IPS-20b (cell line): ENCODE results near the gene PGBD5.
A peak's percentile ranks its signal among the peaks of the same experiment; 100 is the strongest.

Experiments
- H3K27ac ChIP-seq: one replicate; pipeline ENCODE4 v1.5.1; 2013; ENCODE audit warnings: low read length
- H3K27me3 ChIP-seq: 2 replicates; pipeline ENCODE4 v1.6.1; 2013; ENCODE audit warnings: mild to moderate bottlenecking, low read length, inconsistent platforms; ENCODE audit not compliant: insufficient read depth
- H3K36me3 ChIP-seq: 2 replicates; pipeline ENCODE4 v1.6.1; 2013; ENCODE audit warnings: low read depth, mild to moderate bottlenecking, inconsistent platforms, low read length, moderate library complexity; ENCODE audit not compliant: insufficient read depth
- H3K4me1 ChIP-seq: 2 replicates; pipeline ENCODE4 v1.6.1; 2013; ENCODE audit warnings: mild to moderate bottlenecking, control low read depth, inconsistent platforms, low read length, moderate library complexity; ENCODE audit not compliant: insufficient read depth
- H3K4me3 ChIP-seq: 2 replicates; pipeline ENCODE4 v1.5.1; 2013; ENCODE audit warnings: mild to moderate bottlenecking, low read length, inconsistent platforms
- H3K9ac ChIP-seq: 2 replicates; pipeline ENCODE4 v1.6.1; 2013; ENCODE audit warnings: low read depth, mild to moderate bottlenecking, inconsistent platforms, low read length, moderate library complexity
- H3K9me3 ChIP-seq: 2 replicates; pipeline ENCODE4 v1.6.1; 2013; ENCODE audit warnings: mild to moderate bottlenecking, low read depth, low read length, inconsistent platforms; ENCODE audit not compliant: insufficient read depth

Gene PGBD5

DNA sequence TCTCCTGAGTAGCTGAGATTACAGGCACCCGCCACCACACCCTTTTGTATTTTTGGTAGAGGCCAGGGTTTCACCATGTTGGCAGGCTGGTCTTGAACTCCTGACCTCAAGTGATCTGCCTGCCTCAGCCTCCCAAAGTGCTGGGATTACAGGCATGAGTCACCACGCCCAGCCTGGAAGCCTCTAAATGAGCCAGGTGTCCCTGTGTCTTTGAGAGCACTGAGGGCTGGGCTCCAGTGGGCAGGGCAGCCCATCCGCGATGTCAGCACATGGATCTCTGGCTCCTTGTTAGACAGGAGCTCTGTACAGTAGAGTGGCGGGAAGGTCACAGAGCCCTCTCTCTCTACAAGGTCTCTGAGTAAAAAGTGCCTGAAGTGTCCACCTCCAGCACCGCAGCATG, 124.3 kb downstream of the PGBD5 start:
- Histone ChIP-seq H3K9ac (no peak overlapping the region), H3K27me3 (no peaks in the 10 kb centered on the region)

DNA sequence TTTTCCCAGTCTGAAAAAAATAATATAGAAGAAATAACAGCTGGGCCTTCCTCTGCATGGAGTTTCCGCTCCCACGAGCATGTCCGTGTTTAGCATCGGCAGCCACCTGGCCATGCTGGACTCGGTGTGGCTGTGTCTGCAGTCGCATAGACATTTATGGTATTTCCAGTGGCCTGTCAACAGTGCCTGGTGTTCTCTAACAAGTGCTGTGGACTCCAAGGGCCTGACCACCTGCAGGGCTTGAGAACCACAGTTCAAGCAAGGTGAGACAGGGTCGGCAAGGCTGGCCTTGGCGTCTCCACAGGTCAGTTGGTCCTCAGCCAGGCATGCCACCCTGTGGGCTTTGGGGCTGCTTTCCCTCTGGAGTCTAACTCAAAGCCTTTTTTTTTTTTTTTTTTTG, 124.8 kb downstream of the PGBD5 start:
- no peak overlapping the region for H3K9ac ChIP-seq
- H3K36me3 ChIP-seq, result no peaks in the 10 kb centered on the region
- no peaks in the 10 kb centered on the region for H3K4me1 ChIP-seq
- H3K4me3 ChIP-seq, result no peak overlapping the region
- H3K27me3 ChIP-seq, result no peaks in the 10 kb centered on the region
- H3K27ac ChIP-seq, result no peak overlapping the region
- H3K9me3 ChIP-seq, result no peaks in the 10 kb centered on the region

More for the DNA sequence above, 124.3 kb downstream of the PGBD5 start:
- Histone ChIP-seq H3K27ac (no peak overlapping the region), H3K9me3 (no peaks in the 10 kb centered on the region), H3K36me3 (no peaks in the 10 kb centered on the region), H3K4me3 (no peak overlapping the region), H3K4me1 (no peaks in the 10 kb centered on the region)

DNA sequence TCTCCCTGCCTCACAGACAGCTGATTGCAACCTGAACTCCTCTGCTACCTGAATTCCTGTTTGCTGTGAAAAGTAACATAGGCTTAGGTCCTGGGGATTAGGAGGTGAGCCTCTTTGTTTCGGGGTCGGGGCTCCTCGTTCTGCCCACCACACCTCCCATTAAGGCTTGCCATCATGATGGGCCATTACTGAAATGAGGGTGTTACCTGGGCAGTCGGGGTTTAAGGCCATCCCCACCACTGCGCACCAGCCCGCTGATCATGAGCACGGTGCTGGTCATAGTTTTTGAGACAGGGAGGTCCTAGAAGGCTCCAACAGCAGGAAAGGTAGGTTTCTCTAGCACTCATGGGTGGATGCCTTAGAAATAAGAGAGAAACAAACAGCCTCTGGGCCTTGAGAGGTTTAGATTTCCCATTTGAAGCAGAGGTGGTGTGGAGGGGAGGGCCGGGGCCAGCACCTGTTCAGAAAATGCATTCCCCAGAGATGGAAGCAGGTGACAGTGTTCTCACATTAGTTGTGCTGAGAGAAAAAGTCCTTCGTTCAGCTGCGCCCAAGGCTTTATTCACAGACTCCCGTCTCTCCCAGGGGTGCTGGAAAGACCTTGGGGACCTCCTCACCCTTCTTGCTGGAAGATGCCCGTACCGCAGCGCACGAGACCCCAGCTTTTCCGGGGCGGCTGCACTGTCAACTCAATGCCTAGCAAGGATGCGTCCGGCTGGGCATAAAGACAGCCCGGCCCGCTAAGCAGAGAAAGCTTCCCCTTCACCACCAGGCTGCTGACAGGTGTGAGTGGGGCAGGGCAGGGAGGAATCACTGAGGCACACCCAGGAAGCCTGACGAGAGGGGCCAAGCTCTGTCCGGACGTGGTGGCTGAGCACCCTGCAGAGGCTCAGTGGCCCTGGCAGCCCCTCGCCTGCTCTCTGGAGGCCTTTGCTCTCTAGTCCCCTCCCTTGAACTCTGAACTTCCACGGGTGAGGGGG, 125.5 kb downstream of the PGBD5 start:
- Histone ChIP-seq H3K9ac (no peak overlapping the region), H3K27me3 (no peaks in the 10 kb centered on the region), H3K36me3 (no peaks in the 10 kb centered on the region), H3K4me3 (no peak overlapping the region), H3K9me3 (no peaks in the 10 kb centered on the region), H3K27ac (no peak overlapping the region), H3K4me1 (no peaks in the 10 kb centered on the region)

DNA sequence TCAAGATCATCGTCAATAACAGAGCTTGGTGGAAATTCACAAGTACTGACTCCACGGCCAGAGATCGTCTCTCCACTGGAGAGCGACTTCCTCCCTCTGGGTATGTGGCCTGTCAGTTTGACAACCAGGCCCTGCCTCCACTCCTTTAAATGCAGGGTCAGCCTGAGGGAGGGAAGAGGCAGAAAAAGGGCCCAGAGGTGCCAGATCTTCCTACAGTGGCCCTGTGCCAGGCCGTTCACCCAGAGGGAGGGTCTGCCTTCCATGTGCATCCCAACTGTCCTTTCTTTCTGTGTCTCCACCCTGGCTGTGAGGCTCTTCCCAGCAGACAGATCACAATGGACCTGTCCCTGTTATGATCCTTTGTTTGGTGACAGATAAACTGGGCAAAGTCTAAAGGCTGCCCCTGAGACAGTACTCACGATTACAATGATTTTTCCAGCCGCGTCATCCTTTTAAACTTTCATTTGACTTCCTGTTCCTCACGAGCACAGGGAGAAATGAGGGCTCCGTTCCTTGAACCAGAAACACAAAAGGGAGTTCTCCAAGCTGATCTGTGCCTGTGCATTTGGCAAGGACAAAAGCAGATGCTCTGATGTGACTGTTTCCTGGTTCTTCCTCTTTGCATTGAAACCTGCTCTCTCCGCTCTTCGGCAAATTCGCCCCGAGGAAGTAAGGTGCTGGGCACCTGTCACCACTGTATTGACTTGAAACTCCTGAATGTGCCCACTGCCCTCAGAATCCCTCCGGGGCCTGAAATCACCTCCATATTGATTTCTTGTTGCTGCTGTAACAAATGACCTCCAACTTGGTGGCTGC, 126.7 kb downstream of the PGBD5 start:
- H3K4me3 ChIP-seq, result no peak overlapping the region
- no peak overlapping the region for H3K27ac ChIP-seq
- no peaks in the 10 kb centered on the region for H3K4me1 ChIP-seq
- no peak overlapping the region for H3K9ac ChIP-seq
- no peaks in the 10 kb centered on the region for H3K27me3 ChIP-seq
- no peaks in the 10 kb centered on the region for H3K36me3 ChIP-seq
- H3K9me3 ChIP-seq, result no peaks in the 10 kb centered on the region

DNA sequence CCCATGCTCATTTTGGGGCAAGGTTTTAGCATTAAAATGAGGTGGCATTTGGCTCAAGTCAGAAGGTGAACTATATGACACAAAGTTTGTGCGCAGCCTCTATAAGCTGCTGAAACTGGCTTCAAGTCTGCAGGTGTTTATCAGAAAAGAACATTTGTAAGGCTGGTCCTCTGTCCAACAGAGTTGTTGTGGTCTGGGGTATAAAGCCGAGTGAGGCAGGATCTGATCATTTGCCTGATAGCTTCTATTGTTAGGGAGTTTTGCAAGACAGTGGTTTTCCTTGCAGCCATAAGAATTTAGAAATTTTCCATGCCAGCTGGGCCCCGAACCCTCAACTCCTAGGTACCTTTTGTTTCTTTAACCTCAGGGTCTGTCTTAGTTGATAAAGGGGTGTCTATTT, 130.8 kb downstream of the PGBD5 start:
- Histone ChIP-seq H3K36me3 (no peaks in the 10 kb centered on the region), H3K9ac (no peak overlapping the region), H3K9me3 (no peaks in the 10 kb centered on the region), H3K27ac (no peak overlapping the region), H3K4me1 (peaks cover 8% of the 10 kb centered on the region; the same call in 1 of the 2 replicates), H3K4me3 (no peak overlapping the region), H3K27me3 (peaks cover 8% of the 10 kb centered on the region; the same call in 1 of the 2 replicates)

DNA sequence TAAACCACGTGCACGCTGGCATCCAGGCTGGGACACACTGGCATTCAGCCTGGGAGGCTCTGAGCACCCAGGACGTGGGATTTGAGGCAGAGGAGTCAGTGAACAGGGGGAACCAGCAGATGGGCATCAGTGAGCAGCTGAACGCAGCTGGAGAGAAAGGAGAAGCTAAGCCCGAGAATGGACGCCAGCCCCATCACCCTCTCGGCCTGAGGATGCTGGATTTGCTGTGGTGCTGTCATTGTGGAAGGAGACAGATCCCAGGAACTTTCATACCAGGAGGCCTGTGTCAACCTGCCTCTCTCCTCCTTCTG, 132.8 kb downstream of the PGBD5 start:
- Histone ChIP-seq H3K4me1 (peaks cover 8% of the 10 kb centered on the region; the same call in 1 of the 2 replicates), H3K27me3 (peaks cover 8% of the 10 kb centered on the region; the same call in 1 of the 2 replicates), H3K36me3 (no peaks in the 10 kb centered on the region), H3K9me3 (no peaks in the 10 kb centered on the region), H3K4me3 (no peak overlapping the region), H3K9ac (no peak overlapping the region), H3K27ac (no peak overlapping the region)

DNA sequence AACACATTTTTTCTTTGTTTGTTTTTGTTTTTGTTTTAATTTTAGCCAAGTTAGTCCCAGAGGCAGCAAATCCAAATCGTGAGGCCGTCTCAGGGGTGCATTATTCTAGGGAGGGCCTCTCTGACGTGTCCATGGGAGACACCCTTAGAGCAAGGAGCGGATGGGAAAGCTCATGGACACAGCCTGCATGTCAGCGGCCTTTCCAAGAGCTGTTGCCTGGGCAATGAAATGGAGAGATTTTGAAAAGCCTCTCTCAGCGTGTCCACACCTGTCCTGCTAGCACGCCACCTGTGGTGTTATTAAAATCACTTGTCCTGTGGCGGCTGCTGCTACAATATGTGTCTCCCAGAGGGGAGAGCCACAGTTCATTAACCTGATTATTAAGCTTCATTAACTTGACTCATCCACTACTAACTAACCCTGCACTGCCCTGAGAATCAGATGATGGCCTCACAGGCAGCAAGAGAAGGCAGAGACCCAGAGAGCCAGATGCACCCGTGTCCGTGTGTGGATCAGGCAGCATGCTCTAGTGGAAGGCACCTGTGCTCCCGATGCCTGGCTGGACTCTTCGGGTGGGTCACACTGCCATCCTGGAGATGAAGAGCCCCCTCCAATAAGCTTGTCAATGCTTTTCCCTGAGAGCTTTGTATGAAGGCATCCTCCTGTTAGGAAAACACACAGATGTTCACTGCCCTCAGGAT, 133.3 kb downstream of the PGBD5 start:
- H3K36me3 ChIP-seq, result no peaks in the 10 kb centered on the region
- H3K4me3 ChIP-seq, result peak overlapping the region; percentile 64; the same call in 1 of the 2 replicates
- H3K9me3 ChIP-seq, result no peaks in the 10 kb centered on the region
- H3K4me1 ChIP-seq, result peaks cover 8% of the 10 kb centered on the region; the same call in 1 of the 2 replicates
- H3K27me3 ChIP-seq, result peaks cover 8% of the 10 kb centered on the region; the same call in 1 of the 2 replicates
- 0 out of 2 replicates have a peak overlapping the region, but pooled peaks have one; percentile 39 for H3K9ac ChIP-seq
- no peak overlapping the region for H3K27ac ChIP-seq

DNA sequence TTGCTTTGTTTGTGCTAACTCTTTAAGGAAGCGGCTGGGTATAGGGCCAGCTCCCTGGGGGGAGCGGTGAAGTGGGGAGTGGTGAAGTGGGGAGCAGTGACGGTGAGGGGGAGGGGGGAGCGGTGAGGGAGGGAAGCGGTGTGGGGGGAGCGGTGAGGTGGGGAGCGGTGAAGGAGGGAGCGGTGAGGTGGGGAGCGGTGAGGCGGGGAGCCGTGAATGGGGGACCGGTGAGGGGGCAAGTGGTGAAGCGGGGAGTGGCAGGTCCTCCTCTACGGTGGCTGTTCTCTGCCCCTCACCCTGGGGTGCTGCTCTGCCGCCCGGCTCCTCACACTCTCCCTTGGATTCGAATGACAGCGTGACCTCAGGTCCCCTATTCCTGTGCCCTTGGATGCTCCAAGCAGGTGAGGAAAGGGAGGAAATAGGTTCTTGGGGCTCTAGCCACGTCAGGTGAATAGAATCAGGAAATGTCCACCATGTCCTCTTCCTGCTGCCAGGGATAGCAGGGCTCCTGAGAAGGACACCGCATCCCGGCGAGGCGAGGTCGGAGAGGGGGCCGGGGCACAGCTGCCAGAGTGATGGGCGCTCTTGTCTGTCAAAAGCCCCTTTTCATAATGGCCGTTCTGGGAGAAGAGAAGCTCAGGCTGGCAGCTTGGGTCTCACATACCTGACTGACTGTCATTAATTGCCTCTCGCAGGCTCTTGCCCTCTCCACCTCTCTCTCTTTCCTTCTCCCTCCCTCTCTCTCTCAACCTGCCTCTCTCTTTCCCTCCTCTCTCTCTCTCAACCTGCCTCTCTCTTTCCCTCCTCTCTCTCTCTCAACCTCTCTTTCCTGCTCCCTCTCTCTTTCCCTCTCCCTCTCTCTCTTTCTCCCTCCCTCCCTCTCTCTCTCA, 134.2 kb downstream of the PGBD5 start:
- H3K4me3 ChIP-seq, result peak overlapping the region; percentile 64; the same call in 1 of the 2 replicates

DNA sequence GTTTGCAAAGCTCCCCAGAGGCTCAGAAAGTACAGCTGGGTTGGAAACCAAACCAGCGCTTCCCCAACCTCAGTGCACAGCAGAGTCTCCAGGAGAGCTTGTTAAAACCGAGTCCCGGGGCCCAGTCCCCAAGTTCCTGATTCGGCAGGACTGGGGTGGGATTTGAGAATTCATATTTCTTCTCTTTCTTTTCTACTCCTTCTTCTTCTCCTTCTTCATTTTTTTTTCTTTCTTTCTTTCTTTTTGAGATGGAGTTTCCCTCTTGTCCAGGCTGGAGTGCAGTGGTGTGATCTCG, 136.8 kb downstream of the PGBD5 start:
- H3K27me3 ChIP-seq, result peaks cover 8% of the 10 kb centered on the region; the same call in 1 of the 2 replicates

More for the DNA sequence above, 134.2 kb downstream of the PGBD5 start:
- no peaks in the 10 kb centered on the region for H3K9me3 ChIP-seq
- no peaks in the 10 kb centered on the region for H3K36me3 ChIP-seq
- no peak overlapping the region for H3K27ac ChIP-seq
- peaks cover 8% of the 10 kb centered on the region; the same call in 1 of the 2 replicates for H3K27me3 ChIP-seq
- 0 out of 2 replicates have a peak overlapping the region, but pooled peaks have one; percentile 39 for H3K9ac ChIP-seq
- H3K4me1 ChIP-seq, result peaks cover 8% of the 10 kb centered on the region; the same call in 1 of the 2 replicates

DNA sequence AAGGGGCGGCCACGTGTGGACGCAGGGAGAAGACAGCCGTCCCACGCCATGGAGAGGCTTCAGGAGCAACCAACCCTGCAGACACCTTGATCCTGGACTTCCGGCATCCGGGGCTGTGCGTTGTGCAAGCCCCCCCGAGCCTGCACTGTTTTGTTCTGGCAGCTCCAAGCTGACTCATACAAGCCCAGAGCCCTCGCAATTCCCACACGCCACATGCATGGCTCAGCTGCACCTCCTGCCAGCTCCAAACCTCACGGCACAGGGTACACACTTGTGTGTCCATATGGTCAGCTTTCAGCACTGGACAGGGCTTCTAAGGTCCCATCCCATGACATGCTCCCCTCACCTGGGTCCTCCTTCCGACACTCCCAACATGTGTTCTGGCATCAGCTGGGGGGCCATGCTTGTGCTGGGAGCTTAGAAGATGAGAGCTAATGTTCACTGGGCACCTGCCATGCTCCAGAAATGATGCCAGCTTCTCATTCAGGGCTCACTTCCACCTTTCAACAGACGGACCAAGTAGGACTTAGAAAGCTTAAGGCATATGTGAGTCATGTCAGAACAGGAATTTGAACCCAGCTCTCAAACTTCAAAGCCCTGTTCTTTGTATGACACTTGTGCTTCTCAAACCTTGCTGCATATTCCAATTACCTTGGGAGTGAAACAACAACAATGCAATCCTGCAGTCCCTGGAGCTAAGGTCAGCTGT, 137.3 kb downstream of the PGBD5 start:
- Histone ChIP-seq H3K9me3 (no peaks in the 10 kb centered on the region), H3K27me3 (peaks cover 8% of the 10 kb centered on the region; the same call in 1 of the 2 replicates), H3K4me3 (no peak overlapping the region), H3K9ac (no peak overlapping the region), H3K4me1 (peaks cover 8% of the 10 kb centered on the region; the same call in 1 of the 2 replicates), H3K36me3 (no peaks in the 10 kb centered on the region), H3K27ac (no peak overlapping the region)

More for the DNA sequence above, 136.8 kb downstream of the PGBD5 start:
- no peak overlapping the region for H3K4me3 ChIP-seq
- H3K9me3 ChIP-seq, result no peaks in the 10 kb centered on the region
- no peaks in the 10 kb centered on the region for H3K36me3 ChIP-seq
- H3K9ac ChIP-seq, result no peak overlapping the region
- peaks cover 8% of the 10 kb centered on the region; the same call in 1 of the 2 replicates for H3K4me1 ChIP-seq
- no peak overlapping the region for H3K27ac ChIP-seq
